Measurements from ENCODE around the gene MTFMT.

The MTFMT gene

DNA sequence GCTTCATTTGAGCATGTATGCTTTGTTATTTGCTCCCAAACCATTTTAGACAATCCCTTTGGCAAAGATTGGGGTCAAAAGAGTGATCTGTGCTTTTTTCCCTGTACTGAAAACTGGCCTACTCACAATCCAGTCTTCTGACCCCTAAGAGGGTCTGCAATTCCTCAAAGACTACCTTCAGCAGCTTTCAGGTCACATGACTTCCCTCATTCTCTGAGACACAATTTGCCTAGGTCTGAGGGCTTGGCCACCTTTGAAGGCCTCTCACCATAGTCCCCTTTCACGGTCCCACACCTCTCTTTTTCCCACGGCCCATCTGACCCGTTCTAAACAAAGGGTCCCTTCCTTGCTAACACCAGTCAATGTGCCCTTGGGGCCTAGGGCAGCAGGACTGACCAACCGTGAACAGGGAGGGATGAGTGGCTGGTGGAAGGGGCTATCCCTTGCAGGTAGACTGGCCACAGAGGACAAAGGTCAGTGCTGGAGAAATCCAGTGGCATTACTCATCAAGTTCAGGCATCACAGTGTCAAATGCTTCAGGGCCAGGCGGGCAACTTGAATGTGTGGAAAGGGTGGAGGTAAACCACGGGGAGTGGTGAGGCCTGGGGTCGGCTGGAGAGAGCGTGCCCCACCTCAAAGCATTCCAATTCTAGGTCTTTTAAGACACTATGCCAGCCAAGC, 27.6 kb upstream of the MTFMT start:
- TF ChIP-seq TOX (CRISPR knock-in tag; IDR thresholded peaks at IDR 0.05; ENCODE audit: borderline replicate concordance) (no peak), CSDC2 (CRISPR knock-in tag; IDR thresholded peaks at IDR 0.05) (no peak), ZNF8 (CRISPR knock-in tag; IDR thresholded peaks at IDR 0.05) (no peak), SNAI2 (CRISPR knock-in tag; IDR thresholded peaks at IDR 0.05) (no peak), ZC3H10 (CRISPR knock-in tag; IDR thresholded peaks at IDR 0.05) (no peak), ESRRG (CRISPR knock-in tag; IDR thresholded peaks at IDR 0.05) (no peak), ARNTL (CRISPR knock-in tag; IDR thresholded peaks at IDR 0.05; ENCODE audit: borderline replicate concordance, low read depth) (no peak), PPARA (CRISPR knock-in tag; IDR thresholded peaks at IDR 0.05; ENCODE audit: borderline replicate concordance) (no peak), TCF4 (CRISPR knock-in tag; IDR thresholded peaks at IDR 0.05; ENCODE audit: borderline replicate concordance) (no peak), BACH2 (CRISPR knock-in tag; IDR thresholded peaks at IDR 0.05; ENCODE audit: borderline replicate concordance) (no peak), RARB (CRISPR knock-in tag; IDR thresholded peaks at IDR 0.05) (no peak)
- TF ChIP-seq, protein P1, sequence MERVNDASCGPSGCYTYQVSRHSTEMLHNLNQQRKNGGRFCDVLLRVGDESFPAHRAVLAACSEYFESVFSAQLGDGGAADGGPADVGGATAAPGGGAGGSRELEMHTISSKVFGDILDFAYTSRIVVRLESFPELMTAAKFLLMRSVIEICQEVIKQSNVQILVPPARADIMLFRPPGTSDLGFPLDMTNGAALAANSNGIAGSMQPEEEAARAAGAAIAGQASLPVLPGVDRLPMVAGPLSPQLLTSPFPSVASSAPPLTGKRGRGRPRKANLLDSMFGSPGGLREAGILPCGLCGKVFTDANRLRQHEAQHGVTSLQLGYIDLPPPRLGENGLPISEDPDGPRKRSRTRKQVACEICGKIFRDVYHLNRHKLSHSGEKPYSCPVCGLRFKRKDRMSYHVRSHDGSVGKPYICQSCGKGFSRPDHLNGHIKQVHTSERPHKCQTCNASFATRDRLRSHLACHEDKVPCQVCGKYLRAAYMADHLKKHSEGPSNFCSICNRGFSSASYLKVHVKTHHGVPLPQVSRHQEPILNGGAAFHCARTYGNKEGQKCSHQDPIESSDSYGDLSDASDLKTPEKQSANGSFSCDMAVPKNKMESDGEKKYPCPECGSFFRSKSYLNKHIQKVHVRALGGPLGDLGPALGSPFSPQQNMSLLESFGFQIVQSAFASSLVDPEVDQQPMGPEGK (CRISPR knock-in tag; IDR thresholded peaks at IDR 0.05; ENCODE audit: borderline replicate concordance), result no peak
- TF ChIP-seq, protein P2, sequence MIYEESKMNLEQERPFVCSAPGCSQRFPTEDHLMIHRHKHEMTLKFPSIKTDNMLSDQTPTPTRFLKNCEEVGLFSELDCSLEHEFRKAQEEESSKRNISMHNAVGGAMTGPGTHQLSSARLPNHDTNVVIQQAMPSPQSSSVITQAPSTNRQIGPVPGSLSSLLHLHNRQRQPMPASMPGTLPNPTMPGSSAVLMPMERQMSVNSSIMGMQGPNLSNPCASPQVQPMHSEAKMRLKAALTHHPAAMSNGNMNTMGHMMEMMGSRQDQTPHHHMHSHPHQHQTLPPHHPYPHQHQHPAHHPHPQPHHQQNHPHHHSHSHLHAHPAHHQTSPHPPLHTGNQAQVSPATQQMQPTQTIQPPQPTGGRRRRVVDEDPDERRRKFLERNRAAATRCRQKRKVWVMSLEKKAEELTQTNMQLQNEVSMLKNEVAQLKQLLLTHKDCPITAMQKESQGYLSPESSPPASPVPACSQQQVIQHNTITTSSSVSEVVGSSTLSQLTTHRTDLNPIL (CRISPR knock-in tag; IDR thresholded peaks at IDR 0.05; ENCODE audit: low read depth), result no peak
- no peak for ATAC-seq

DNA sequence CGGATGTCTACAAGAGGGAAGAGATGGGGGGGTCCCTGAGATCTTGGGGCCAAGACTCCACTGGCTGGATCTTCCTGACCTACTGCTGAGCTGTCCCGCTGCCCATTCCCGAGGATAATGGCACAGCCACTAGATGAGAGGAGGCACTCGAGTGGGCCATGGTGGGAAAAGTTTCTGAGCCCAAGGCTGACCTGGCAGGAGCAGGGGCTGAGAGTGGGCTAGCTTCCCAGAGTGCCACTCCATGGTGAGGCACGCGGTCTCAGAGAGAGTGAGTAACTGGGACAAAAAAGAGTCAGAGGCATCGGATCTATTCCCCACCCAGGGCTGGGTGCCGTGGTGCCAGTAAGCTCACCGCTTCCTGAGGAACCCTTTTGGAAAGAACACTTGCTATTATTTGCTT, 26.7 kb upstream of the MTFMT start:
- TF ChIP-seq, protein P1 (CRISPR knock-in tag; IDR thresholded peaks at IDR 0.05; ENCODE audit: borderline replicate concordance), result no peak
- TF ChIP-seq BACH2 (CRISPR knock-in tag; IDR thresholded peaks at IDR 0.05; ENCODE audit: borderline replicate concordance), result no peak
- no peak for TF ChIP-seq ZNF70 (CRISPR knock-in tag; IDR thresholded peaks at IDR 0.05)
- no peak for TF ChIP-seq RARB (CRISPR knock-in tag; IDR thresholded peaks at IDR 0.05)
- ATAC-seq, result no peak

DNA sequence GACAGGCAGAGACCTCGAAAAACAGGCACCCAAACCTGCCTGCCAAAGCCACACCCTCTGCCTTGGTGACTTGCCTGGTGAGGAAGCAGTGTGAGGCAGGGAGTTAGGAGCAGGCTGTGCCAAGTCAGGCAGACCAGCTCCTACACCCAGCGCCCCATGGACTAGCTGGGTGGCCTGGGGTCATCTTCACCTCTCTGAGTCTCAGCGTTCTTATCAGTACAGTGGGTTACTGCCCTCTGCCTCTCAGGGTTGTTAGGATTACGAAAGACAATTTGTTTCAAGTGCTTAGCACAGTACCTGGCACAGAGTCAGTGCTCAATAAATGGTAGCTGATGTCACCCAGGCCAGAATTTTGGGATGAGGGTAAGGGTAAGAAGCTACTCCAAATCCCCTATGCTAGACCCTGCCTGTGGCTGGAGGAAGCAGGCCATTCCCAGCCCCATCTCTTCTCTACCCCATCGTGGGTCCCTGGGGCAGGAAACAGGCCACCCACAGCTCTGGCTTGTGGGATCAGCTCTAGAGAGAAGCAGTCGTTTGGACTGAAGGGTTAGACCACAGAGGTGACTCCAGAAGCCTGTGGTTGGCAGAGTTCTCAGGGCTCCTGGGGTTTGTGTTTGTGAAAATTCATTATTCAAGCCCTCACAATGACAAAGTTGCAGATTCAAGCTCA, 25.9 kb upstream of the MTFMT start:
- TF ChIP-seq ZFP30 (CRISPR knock-in tag; IDR thresholded peaks at IDR 0.05) (no peak), RARB (CRISPR knock-in tag; IDR thresholded peaks at IDR 0.05) (no peak), ISL1 (CRISPR knock-in tag; IDR thresholded peaks at IDR 0.05) (no peak), GLIS3 (CRISPR knock-in tag; IDR thresholded peaks at IDR 0.05) (no peak), ZNF565 (CRISPR knock-in tag; conservative IDR thresholded peaks at IDR 0.05; ENCODE audit: low read depth) (no peak), ESRRG (CRISPR knock-in tag; IDR thresholded peaks at IDR 0.05) (no peak), ZNF8 (CRISPR knock-in tag; IDR thresholded peaks at IDR 0.05) (no peak), BACH2 (CRISPR knock-in tag; IDR thresholded peaks at IDR 0.05; ENCODE audit: borderline replicate concordance) (no peak), TCF4 (CRISPR knock-in tag; IDR thresholded peaks at IDR 0.05; ENCODE audit: borderline replicate concordance) (no peak), SNAI2 (CRISPR knock-in tag; IDR thresholded peaks at IDR 0.05) (no peak), ZC3H10 (CRISPR knock-in tag; IDR thresholded peaks at IDR 0.05) (no peak)
- TF ChIP-seq, protein P3, sequence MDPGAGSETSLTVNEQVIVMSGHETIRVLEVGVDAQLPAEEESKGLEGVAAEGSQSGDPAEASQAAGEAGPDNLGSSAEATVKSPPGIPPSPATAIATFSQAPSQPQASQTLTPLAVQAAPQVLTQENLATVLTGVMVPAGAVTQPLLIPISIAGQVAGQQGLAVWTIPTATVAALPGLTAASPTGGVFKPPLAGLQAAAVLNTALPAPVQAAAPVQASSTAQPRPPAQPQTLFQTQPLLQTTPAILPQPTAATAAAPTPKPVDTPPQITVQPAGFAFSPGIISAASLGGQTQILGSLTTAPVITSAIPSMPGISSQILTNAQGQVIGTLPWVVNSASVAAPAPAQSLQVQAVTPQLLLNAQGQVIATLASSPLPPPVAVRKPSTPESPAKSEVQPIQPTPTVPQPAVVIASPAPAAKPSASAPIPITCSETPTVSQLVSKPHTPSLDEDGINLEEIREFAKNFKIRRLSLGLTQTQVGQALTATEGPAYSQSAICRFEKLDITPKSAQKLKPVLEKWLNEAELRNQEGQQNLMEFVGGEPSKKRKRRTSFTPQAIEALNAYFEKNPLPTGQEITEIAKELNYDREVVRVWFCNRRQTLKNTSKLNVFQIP (CRISPR knock-in tag; IDR thresholded peaks at IDR 0.05; ENCODE audit: borderline replicate concordance, low read depth), result no peak
- TF ChIP-seq, protein P4, sequence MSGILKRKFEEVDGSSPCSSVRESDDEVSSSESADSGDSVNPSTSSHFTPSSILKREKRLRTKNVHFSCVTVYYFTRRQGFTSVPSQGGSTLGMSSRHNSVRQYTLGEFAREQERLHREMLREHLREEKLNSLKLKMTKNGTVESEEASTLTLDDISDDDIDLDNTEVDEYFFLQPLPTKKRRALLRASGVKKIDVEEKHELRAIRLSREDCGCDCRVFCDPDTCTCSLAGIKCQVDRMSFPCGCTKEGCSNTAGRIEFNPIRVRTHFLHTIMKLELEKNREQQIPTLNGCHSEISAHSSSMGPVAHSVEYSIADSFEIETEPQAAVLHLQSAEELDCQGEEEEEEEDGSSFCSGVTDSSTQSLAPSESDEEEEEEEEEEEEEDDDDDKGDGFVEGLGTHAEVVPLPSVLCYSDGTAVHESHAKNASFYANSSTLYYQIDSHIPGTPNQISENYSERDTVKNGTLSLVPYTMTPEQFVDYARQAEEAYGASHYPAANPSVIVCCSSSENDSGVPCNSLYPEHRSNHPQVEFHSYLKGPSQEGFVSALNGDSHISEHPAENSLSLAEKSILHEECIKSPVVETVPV (CRISPR knock-in tag; IDR thresholded peaks at IDR 0.05), result no peak
- TF ChIP-seq, protein P5, sequence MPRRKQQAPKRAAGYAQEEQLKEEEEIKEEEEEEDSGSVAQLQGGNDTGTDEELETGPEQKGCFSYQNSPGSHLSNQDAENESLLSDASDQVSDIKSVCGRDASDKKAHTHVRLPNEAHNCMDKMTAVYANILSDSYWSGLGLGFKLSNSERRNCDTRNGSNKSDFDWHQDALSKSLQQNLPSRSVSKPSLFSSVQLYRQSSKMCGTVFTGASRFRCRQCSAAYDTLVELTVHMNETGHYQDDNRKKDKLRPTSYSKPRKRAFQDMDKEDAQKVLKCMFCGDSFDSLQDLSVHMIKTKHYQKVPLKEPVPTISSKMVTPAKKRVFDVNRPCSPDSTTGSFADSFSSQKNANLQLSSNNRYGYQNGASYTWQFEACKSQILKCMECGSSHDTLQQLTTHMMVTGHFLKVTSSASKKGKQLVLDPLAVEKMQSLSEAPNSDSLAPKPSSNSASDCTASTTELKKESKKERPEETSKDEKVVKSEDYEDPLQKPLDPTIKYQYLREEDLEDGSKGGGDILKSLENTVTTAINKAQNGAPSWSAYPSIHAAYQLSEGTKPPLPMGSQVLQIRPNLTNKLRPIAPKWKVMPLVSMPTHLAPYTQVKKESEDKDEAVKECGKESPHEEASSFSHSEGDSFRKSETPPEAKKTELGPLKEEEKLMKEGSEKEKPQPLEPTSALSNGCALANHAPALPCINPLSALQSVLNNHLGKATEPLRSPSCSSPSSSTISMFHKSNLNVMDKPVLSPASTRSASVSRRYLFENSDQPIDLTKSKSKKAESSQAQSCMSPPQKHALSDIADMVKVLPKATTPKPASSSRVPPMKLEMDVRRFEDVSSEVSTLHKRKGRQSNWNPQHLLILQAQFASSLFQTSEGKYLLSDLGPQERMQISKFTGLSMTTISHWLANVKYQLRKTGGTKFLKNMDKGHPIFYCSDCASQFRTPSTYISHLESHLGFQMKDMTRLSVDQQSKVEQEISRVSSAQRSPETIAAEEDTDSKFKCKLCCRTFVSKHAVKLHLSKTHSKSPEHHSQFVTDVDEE (CRISPR knock-in tag; IDR thresholded peaks at IDR 0.05), result no peak
- TF ChIP-seq, protein P1 (CRISPR knock-in tag; IDR thresholded peaks at IDR 0.05; ENCODE audit: borderline replicate concordance), result no peak
- ATAC-seq, result no peak

Measured in SK-N-SH treated with all-trans-retinoic acid at 6 μM for 48 hours (cell line).